Stomach (tissue), 9 donors: ENCODE results near the gene ARRDC5. TPM values are rescaled to one million over a fixed set of nuclear protein-coding genes. Genes with fewer than 3 reads are reported as not detected.

Experiments used
- DNase-seq, 2 donors: peaks; one replicate each; pipeline versions ENCODE4 v3.0.0 to v3.0.0-alpha.2; 2013 to 2019
- H3K27ac ChIP-seq, 5 donors: fragments of 200-600 bp in 4 of 5; sonication (generic) in 4 of 5; one replicate each; pipeline ENCODE4 v1.5.1; 2013 to 2019; ENCODE audit warnings: mild to moderate bottlenecking in 1 of 5, moderate library complexity in 1 of 5
- H3K27me3 ChIP-seq, 3 donors: fragments of 200-600 bp; sonication (generic); one replicate each; pipeline ENCODE4 v1.5.1; 2017 to 2019; ENCODE audit warnings: mixed run types in 1 of 3
- H3K36me3 ChIP-seq, 4 donors: fragments of 200-600 bp; sonication (generic); 1 replicate in 3 of 4; 2 replicates in 1 of 4; pipeline ENCODE4 v1.5.1; 2016 to 2019
- H3K4me1 ChIP-seq, 4 donors: fragments of 200-600 bp; sonication (generic); one replicate each; pipeline ENCODE4 v1.5.1; 2016 to 2019
- H3K4me3 ChIP-seq, 4 donors: fragments of 200-600 bp; sonication (generic) in 3 of 4; one replicate each; pipeline ENCODE4 v1.5.1; 2016 to 2019; ENCODE audit warnings: mild to moderate bottlenecking in 1 of 4
- H3K9me3 ChIP-seq, 4 donors: fragments of 200-600 bp; sonication (generic); one replicate each; pipeline ENCODE4 v1.5.1; 2016 to 2019
- EP300 ChIP-seq: sonication (generic); formaldehyde crosslinking; IDR thresholded peaks from one replicate; pipeline ENCODE4 v1.6.1; 2017; ENCODE audit warnings: antibody characterized with exemption
- POLR2A ChIP-seq, 4 donors: fragments of 450-650 bp; IDR thresholded peaks; one replicate each; pipeline ENCODE4 v1.6.1; 2016; ENCODE audit warnings: antibody characterized with exemption in 4 of 4, control low read depth in 2 of 4, mild to moderate bottlenecking in 1 of 4, moderate library complexity in 1 of 4
- POLR2AphosphoS5 ChIP-seq, 3 donors: sonication (generic); formaldehyde crosslinking; IDR thresholded peaks; one replicate each; pipeline ENCODE4 v1.6.1; 2016; ENCODE audit warnings: antibody characterized with exemption in 3 of 3
- WGBS, 5 donors: extraction: QIAGEN DNeasy Blood & Tissue Kit in 3 of 5; methylation state at CpG; one replicate each; pipeline versions ENCODE4 v1.1.5 to v1.1.7; 2013 to 2018; 5-methylcytosine and 5-hydroxymethylcytosine counted together
- intact Hi-C: fragments of 100-400 bp; cut with DNase I; formaldehyde crosslinking; loops from one replicate; pipeline ENCODE4 v1.15.1; 2023; ENCODE audit warnings: low total_unique reads
- polyA plus RNA-seq, 3 donors: library from polyadenylated mRNA; stranded (reverse); fragments of 200-250 nt; gene quantifications; one replicate each; pipeline ENCODE4 v1.2.3, GENCODE V29; 2013
- total RNA-seq, 5 donors: library from RNA; depleted of rRNA; stranded (reverse); fragments of >200 nt; gene quantifications; one replicate each; pipeline versions ENCODE4 v1.1.0 to v1.2.3, GENCODE V29; 2014 to 2016
- TF ChIP-seq, protein P1 (sequence below), 7 experiments: fragments of 450-650 bp in 4 of 7; fragments of 200-600 bp in 3 of 7; sonication (generic) in 3 of 7; IDR thresholded peaks; one replicate each; pipeline ENCODE4 v1.5.1; 2016 to 2019; ENCODE audit warnings: antibody characterized with exemption in 7 of 7, control low read depth in 2 of 7, mild to moderate bottlenecking in 1 of 7
- donor health status: healthy with polysubstance abuse.
- donor health status: Bipolar disorder and iron deficiency.
- donor health status: healthy.

The ARRDC5 gene
- total and polyA plus RNA-seq, 8 donors: 0.20 to 0.73 TPM; not detected in 6

DNA sequence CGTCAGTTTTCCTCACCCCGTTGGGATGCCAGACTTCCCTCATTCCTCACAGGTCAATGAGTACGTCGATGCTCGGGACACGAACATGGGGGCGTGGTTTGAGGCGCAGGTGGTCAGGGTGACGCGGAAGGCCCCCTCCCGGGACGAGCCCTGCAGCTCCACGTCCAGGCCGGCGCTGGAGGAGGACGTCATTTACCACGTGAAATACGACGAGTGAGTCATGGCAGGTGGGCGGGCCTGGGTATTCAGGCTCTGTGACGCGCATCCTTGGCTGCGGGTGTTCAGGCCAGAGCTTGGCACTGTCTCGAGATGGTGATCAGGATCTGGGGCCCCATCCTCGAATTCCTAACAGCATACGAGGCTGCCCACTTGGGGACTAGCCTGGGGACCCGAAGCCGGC, 28.0 kb upstream of the ARRDC5 start:
- 90 to 94% (median 93%) methylated on average over 21 to 28 of the region's 28 CpGs for WGBS, 5 donors
- no peak overlapping the region for H3K4me3 ChIP-seq
- DNase-seq: no peak
- no peaks in the 10 kb centered on the region for H3K27me3 ChIP-seq
- TF ChIP-seq POLR2A (IDR thresholded peaks at IDR 0.05): no peak
- no peak for TF ChIP-seq POLR2AphosphoS5 (IDR thresholded peaks at IDR 0.05)
- no peak for TF ChIP-seq EP300
- TF ChIP-seq, protein P1, sequence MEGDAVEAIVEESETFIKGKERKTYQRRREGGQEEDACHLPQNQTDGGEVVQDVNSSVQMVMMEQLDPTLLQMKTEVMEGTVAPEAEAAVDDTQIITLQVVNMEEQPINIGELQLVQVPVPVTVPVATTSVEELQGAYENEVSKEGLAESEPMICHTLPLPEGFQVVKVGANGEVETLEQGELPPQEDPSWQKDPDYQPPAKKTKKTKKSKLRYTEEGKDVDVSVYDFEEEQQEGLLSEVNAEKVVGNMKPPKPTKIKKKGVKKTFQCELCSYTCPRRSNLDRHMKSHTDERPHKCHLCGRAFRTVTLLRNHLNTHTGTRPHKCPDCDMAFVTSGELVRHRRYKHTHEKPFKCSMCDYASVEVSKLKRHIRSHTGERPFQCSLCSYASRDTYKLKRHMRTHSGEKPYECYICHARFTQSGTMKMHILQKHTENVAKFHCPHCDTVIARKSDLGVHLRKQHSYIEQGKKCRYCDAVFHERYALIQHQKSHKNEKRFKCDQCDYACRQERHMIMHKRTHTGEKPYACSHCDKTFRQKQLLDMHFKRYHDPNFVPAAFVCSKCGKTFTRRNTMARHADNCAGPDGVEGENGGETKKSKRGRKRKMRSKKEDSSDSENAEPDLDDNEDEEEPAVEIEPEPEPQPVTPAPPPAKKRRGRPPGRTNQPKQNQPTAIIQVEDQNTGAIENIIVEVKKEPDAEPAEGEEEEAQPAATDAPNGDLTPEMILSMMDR (IDR thresholded peaks at IDR 0.05): no peak
- no peaks in the 10 kb centered on the region for H3K9me3 ChIP-seq
- intact Hi-C loops: no loop called here
- peaks cover 0 to 31% (median 0%) of the 10 kb centered on the region in 4 donors for H3K36me3 ChIP-seq
- peaks cover 0 to 5% (median 0%) of the 10 kb centered on the region in 4 donors for H3K4me1 ChIP-seq
- no peak overlapping the region for H3K27ac ChIP-seq

- no peaks in the 10 kb centered on the region for H3K27me3 ChIP-seq
- peaks cover 0 to 5% (median 0%) of the 10 kb centered on the region in 4 donors for H3K4me1 ChIP-seq
- H3K27ac ChIP-seq: no peak overlapping the region
- WGBS, 5 donors: 93 to 100% (median 95%) methylated on average over 4 to 22 of the region's 22 CpGs
- H3K36me3 ChIP-seq: peaks cover 0 to 24% (median 0%) of the 10 kb centered on the region in 4 donors
- intact Hi-C loops: no loop called here
- no peaks in the 10 kb centered on the region for H3K9me3 ChIP-seq
- H3K4me3 ChIP-seq: no peak overlapping the region
- no peak for TF ChIP-seq POLR2AphosphoS5 (IDR thresholded peaks at IDR 0.05)
- TF ChIP-seq, protein P1 (IDR thresholded peaks at IDR 0.05): no peak
- no peak for DNase-seq
Observed at GRCh38 chr19:4929186-4929585, 26.5 kb upstream of the ARRDC5 start.

GRCh38 chr19:4923276-4923747, 20.6 kb upstream of the ARRDC5 start:
- Histone ChIP-seq H3K4me3 (no peak overlapping the region), H3K27me3 (no peaks in the 10 kb centered on the region), H3K27ac (no peak overlapping the region), H3K9me3 (no peaks in the 10 kb centered on the region), H3K4me1 (no peaks in the 10 kb centered on the region), H3K36me3 (no peaks in the 10 kb centered on the region)
- no peak for TF ChIP-seq EP300
- TF ChIP-seq POLR2AphosphoS5 (IDR thresholded peaks at IDR 0.05): no peak
- TF ChIP-seq POLR2A (IDR thresholded peaks at IDR 0.05): no peak
- TF ChIP-seq, protein P1 (IDR thresholded peaks at IDR 0.05): no peak
- 79 to 97% (median 90%) methylated on average over 4 to 21 of the region's 21 CpGs for WGBS, 5 donors
- DNase-seq: no peak
- intact Hi-C loops: no loop called here

DNA sequence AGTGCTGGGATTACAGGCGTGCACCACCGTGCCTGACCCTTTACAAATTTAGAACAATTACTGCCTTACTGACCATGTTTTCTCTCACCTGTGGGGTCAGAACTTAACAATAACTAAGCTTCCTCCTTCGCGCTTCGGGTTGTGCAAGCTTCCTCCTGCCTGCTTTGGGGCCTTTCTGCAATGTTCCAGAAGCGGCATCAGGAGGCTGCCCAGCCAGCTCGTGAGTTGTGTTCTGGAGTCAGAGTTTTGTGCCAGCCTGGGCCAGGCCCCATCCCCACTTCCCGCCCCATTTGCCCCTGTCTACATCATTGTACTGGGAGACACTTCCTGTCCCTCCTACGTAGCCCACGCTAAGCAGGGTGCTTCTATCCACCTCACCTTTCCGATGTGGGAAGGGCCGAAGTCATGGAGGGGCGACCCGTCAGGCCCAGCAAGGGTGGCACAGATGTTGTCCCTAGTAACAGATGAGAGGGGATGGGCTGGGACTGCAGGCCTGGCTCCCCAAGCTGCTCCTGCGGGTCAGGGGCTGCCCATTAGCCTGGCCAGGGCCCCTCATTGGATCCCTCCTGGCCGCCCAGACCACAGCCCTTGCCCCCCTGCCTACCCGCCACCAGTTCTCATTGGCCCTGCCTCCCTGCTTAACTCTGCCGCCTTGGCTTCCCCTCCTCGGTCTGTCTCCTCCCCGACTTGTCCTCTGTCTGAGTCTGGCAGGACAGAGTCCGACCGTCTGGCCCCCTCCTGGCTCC, 20.0 kb upstream of the ARRDC5 start:
- Histone ChIP-seq H3K36me3 (no peaks in the 10 kb centered on the region), H3K27me3 (no peaks in the 10 kb centered on the region), H3K4me1 (no peaks in the 10 kb centered on the region), H3K27ac (peak overlapping the region in 1 of 5 donors; percentile 2), H3K4me3 (no peak overlapping the region), H3K9me3 (no peaks in the 10 kb centered on the region)
- WGBS, 5 donors: 85 to 93% (median 89%) methylated on average over 20 to 22 of the region's 22 CpGs
- TF ChIP-seq EP300: no peak
- no peak for TF ChIP-seq POLR2AphosphoS5 (IDR thresholded peaks at IDR 0.05)
- TF ChIP-seq, protein P1 (IDR thresholded peaks at IDR 0.05): no peak
- TF ChIP-seq POLR2A (IDR thresholded peaks at IDR 0.05): no peak
- intact Hi-C loops: no loop called here
- DNase-seq: no peak
